H1 (cell line): ENCODE data around the gene SPAG16. TPM values are rescaled to one million over a fixed set of nuclear protein-coding genes. Genes with fewer than 3 reads are reported as not detected.

ENCODE experiments used
- BACH1 ChIP-seq: IDR thresholded peaks from 2 replicates; pipeline ENCODE4 v1.6.1; 2012; ENCODE audit warnings: low read length, improper control_type of control experiment
- CHD7 ChIP-seq: fragments of 300-600 bp; sonication (generic); IDR thresholded peaks from 2 replicates; pipeline ENCODE4 v1.7.1; 2012; ENCODE audit warnings: low read length, moderate library complexity, mild to moderate bottlenecking, inconsistent platforms; ENCODE audit not compliant: insufficient replicate concordance
- PHF8 ChIP-seq: fragments of 200-600 bp; sonication (generic); conservative IDR thresholded peaks from 2 replicates; pipeline ENCODE4 v1.7.1; 2012; ENCODE audit warnings: low read depth, mild to moderate bottlenecking, inconsistent platforms, low read length, moderate library complexity
- RFX5 ChIP-seq: IDR thresholded peaks from 2 replicates; pipeline ENCODE4 v1.6.1; 2011; ENCODE audit warnings: low read depth, low read length, improper control_type of control experiment, borderline replicate concordance
- SIN3A ChIP-seq, 2 experiments: IDR thresholded peaks in 1 of 2; conservative IDR thresholded peaks in 1 of 2; 2 replicates each; pipeline ENCODE4 v1.6.1; 2011 to 2012; ENCODE audit warnings: low read length in 2 of 2, improper control_type of control experiment in 1 of 2, low read depth in 1 of 2, mild to moderate bottlenecking in 1 of 2
- TAF7 ChIP-seq: optimal IDR thresholded peaks from 2 replicates; pipeline ENCODE3; 2011; ENCODE audit warnings: low read depth, mild to moderate bottlenecking, inconsistent platforms, low read length, moderate library complexity, borderline replicate concordance
- polyA plus RNA-seq, 7 experiments: library from polyadenylated mRNA; depleted of rRNA in 3 of 7; stranded (reverse) in 5 of 7; unstranded in 2 of 7; fragments of >200 nt in 5 of 7; fragments of 200-250 nt in 2 of 7; gene quantifications; 1 replicate in 5 of 7; 2 replicates in 1 of 7; 4 replicates in 1 of 7; pipeline versions ENCODE4 v1.2.1 to v1.2.3, GENCODE V29; 2011 to 2013; ENCODE audit warnings: missing spikeins in 2 of 7, mixed read lengths in 2 of 7
- total RNA-seq: library from RNA; stranded (reverse); fragmentation: NEBNext Ultra II Directional; extraction: Animal tissue kit (Norgen Biotek cat#: 25700); gene quantifications from 2 replicates; pipeline ENCODE4 v1.2.1, GENCODE V29; 2021

The SPAG16 gene
- total and polyA plus RNA-seq, 2 of the 8 experiments (the other 6 are each of a cell fraction or from before 2014, with no cell fraction given) = 6.0 to 14.9 TPM

DNA sequence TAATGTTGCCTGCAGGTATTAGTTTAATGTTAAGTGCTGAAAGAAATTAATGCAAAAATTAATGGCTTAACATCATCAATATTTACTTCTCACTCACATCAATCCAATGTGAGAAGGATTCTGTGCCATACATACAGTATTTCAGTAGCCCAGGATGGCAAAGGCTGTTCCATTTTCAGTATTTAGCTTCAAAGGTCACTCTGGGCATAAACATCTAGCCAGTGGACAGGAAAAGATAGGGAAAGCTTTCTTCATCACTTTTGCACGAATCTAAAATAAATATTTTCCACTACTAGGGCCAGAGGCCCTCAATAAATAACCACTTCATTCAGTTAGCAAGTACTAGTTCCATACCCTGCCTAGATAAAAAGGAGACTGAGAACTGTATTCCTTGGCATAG, 890.3 kb downstream of the SPAG16 start (continued):
- no peak for TF ChIP-seq CHD7
- no peak for TF ChIP-seq PHF8
- TF ChIP-seq BACH1 = no peak
- no peak for TF ChIP-seq TAF7
- no peak for TF ChIP-seq RFX5
- no peak for TF ChIP-seq SIN3A (conservative IDR thresholded peaks at IDR 0.05 in 1 of 2, IDR thresholded peaks at IDR 0.05 in 1 of 2; ENCODE audit: low read depth in 1 of 2, low read length in 2 of 2)
